ENCODE results near the gene PECR. TPM values are rescaled to one million over a fixed set of nuclear protein-coding genes. Genes with fewer than 3 reads are reported as not detected.
"Not testable (repeated sequence)": the region's sequence is repeated elsewhere in the genome, so short reads cannot be mapped to it uniquely, and the experiment has no call there.

PECR gene
- total RNA-seq, 4 donors from 2014 or later, result 4.9 to 15.3 (median 7.7) TPM

GRCh38 chr2:216081012-216081411 is 597 bp downstream of the PECR start:
- peak overlapping the region in 2 of 4 donors; percentile 64 to 67 for H3K27ac ChIP-seq

GRCh38 chr2:216080048-216080447 is 1.6 kb downstream of the PECR start:
- H3K4me1 ChIP-seq, result peaks cover 0 to 26% (median 0%) of the 10 kb centered on the region in 3 donors
- H3K4me3 ChIP-seq, H3K36me3 ChIP-seq, ATAC-seq, H3K27ac ChIP-seq, H3K27me3 ChIP-seq, H3K9me3 ChIP-seq: not testable (repeated sequence)
- 93 to 96% methylated on average over 8 to 10 of the region's 10 CpGs for WGBS, 2 donors (ENCODE audit: low coverage in 1 of 2)

More at GRCh38 chr2:216081012-216081411, 597 bp downstream of the PECR start:
- H3K9me3 ChIP-seq, result no peaks in the 10 kb centered on the region
- H3K4me1 ChIP-seq, result peaks cover 0 to 26% (median 0%) of the 10 kb centered on the region in 3 donors
- no peaks in the 10 kb centered on the region for H3K36me3 ChIP-seq
- 20 to 29% methylated on average over 1 of the region's 1 CpG for WGBS, 2 donors (ENCODE audit: low coverage in 1 of 2)
- TF ChIP-seq POLR2AphosphoS5 (IDR thresholded peaks at IDR 0.05) (no peak), EP300 (IDR thresholded peaks at IDR 0.05) (no peak), CTCF (IDR thresholded peaks at IDR 0.05) (no peak), POLR2A (IDR thresholded peaks at IDR 0.05) (no peak)
- H3K4me3 ChIP-seq, result peak overlapping the region; percentile 60 to 73
- no peaks in the 10 kb centered on the region for H3K27me3 ChIP-seq
- ATAC-seq, result no peak

- Histone ChIP-seq H3K9me3 (no peaks in the 10 kb centered on the region), H3K4me1 (peaks cover 0 to 26% (median 0%) of the 10 kb centered on the region in 3 donors), H3K27me3 (no peaks in the 10 kb centered on the region), H3K4me3 (no peak overlapping the region), H3K27ac (no peak overlapping the region), H3K36me3 (peaks cover 0 to 5% of the 10 kb centered on the region in 2 donors)
- no peak for TF ChIP-seq EP300 (IDR thresholded peaks at IDR 0.05)
- no peak for TF ChIP-seq POLR2AphosphoS5 (IDR thresholded peaks at IDR 0.05)
- no peak for TF ChIP-seq POLR2A (IDR thresholded peaks at IDR 0.05)
- TF ChIP-seq CTCF (IDR thresholded peaks at IDR 0.05), result no peak
- no peak for ATAC-seq
- WGBS, 2 donors (ENCODE audit: low coverage in 1 of 2), result 63 to 100% methylated on average over 1 of the region's 1 CpG
Measured at GRCh38 chr2:216078776-216079175, 2.8 kb downstream of the PECR start.

GRCh38 chr2:216075510-216076485 is 5.8 kb downstream of the PECR start:
- no peak for ATAC-seq
- peaks cover 0 to 9% (median 0%) of the 10 kb centered on the region in 3 donors for H3K4me1 ChIP-seq
- H3K36me3 ChIP-seq, result peaks cover 0 to 22% of the 10 kb centered on the region in 2 donors
- H3K27me3 ChIP-seq, result no peaks in the 10 kb centered on the region
- 84 to 92% methylated on average over 4 to 6 of the region's 6 CpGs for WGBS, 2 donors (ENCODE audit: low coverage in 1 of 2)
- no peak overlapping the region for H3K4me3 ChIP-seq
- TF ChIP-seq POLR2AphosphoS5 (IDR thresholded peaks at IDR 0.05) (no peak), POLR2A (IDR thresholded peaks at IDR 0.05) (no peak), EP300 (IDR thresholded peaks at IDR 0.05) (no peak), CTCF (IDR thresholded peaks at IDR 0.05) (no peak)
- no peaks in the 10 kb centered on the region for H3K9me3 ChIP-seq
- no peak overlapping the region for H3K27ac ChIP-seq

- 83 to 92% methylated on average over 1 of the region's 1 CpG for WGBS, 2 donors (ENCODE audit: low coverage in 1 of 2)
- no peaks in the 10 kb centered on the region for H3K4me1 ChIP-seq
- TF ChIP-seq POLR2AphosphoS5 (IDR thresholded peaks at IDR 0.05) (no peak), EP300 (IDR thresholded peaks at IDR 0.05) (no peak), CTCF (IDR thresholded peaks at IDR 0.05) (no peak), POLR2A (IDR thresholded peaks at IDR 0.05) (no peak)
- H3K27me3 ChIP-seq, result no peaks in the 10 kb centered on the region
- no peak overlapping the region for H3K27ac ChIP-seq
- no peak overlapping the region for H3K4me3 ChIP-seq
- no peak for ATAC-seq
- H3K36me3 ChIP-seq, result peaks cover 0 to 22% of the 10 kb centered on the region in 2 donors
- H3K9me3 ChIP-seq, result no peaks in the 10 kb centered on the region
Measured at GRCh38 chr2:216074794-216075193, 6.8 kb downstream of the PECR start.
